Measurements from ENCODE around the gene ZFP36. TPM values are rescaled to one million over a fixed set of nuclear protein-coding genes. Genes with fewer than 3 reads are reported as not detected.

ZFP36 gene
- total and polyA plus RNA-seq, 2 donors (not counting 1 experiment from before 2014, with no cell fraction given) = 260 to 1,633 TPM

- Mint-ChIP-seq H3K4me1 (peaks cover 71% of the 10 kb centered on the region), H3K27me3 (no peaks in the 10 kb centered on the region), H3K9me3 (ENCODE audit: insufficient read depth) (no peaks in the 10 kb centered on the region), H3K4me3 (peak overlapping the region; percentile 94), H3K27ac (peak overlapping the region; percentile 96)
- CTCF ChIA-PET = interaction anchor here (1.2 to 2.0 kb wide), 3 partner anchors 8 to 13 kb away, joined by 3 to 5 read pairs (median 5); partner anchors contain the start of genes MED29, PAF1 and PLEKHG2
- WGBS (ENCODE audit: insufficient coverage) = under 1% methylated on average over 38 of the region's 43 CpGs
- POLR2A ChIA-PET = interaction anchor here (0.5 to 8.8 kb wide), 17 partner anchors 8 to 1193 kb away, joined by 3 to 74 read pairs (median 4); partner anchors contain the start of genes EIF3K, MED29, PAF1 and PLEKHG2
- H2AFZ ChIP-seq (ENCODE audit: insufficient read depth, low read depth, low read length, poor library complexity, severe bottlenecking) = no peak overlapping the region
- peaks cover 0 to 16% of the 10 kb centered on the region in 2 experiments for H3K36me3 ChIP-seq (replicated peaks in 1 of 2; ENCODE audit: control extremely low read depth in 1 of 2, control insufficient read depth in 1 of 2, extremely low read depth in 1 of 2, insufficient read depth in 2 of 2, low read length in 1 of 2)
- H3K79me2 ChIP-seq (ENCODE audit: control insufficient read depth, insufficient read depth, low read length) = peaks cover 67% of the 10 kb centered on the region
- H3K4me3 ChIP-seq (ENCODE audit: control extremely low read depth in 1 of 5, extremely low read depth in 1 of 5, insufficient read depth in 1 of 5, low read depth in 2 of 5, low read length in 4 of 5) = peak overlapping the region; percentile 63 to 91 (median 76)
- DNase-seq (peak; percentile 98), ATAC-seq (ENCODE audit: low read depth) (peak; percentile 34)
- peaks cover 0 to 11% (median 0%) of the 10 kb centered on the region in 3 donors for H3K9me3 ChIP-seq (ENCODE audit: control extremely low read depth in 1 of 3, control insufficient read depth in 2 of 3, insufficient read depth in 1 of 3, low read length in 2 of 3)
- peak overlapping the region; percentile 100 for H3K4me2 ChIP-seq (replicated peaks; ENCODE audit: low read depth, low read length, poor library complexity, severe bottlenecking)
- H3K9ac ChIP-seq (ENCODE audit: low read length) = peak overlapping the region; percentile 98
- no peak for TF ChIP-seq EZH2 (IDR thresholded peaks at IDR 0.05; ENCODE audit: borderline replicate concordance, insufficient read depth, low read depth, low read length, poor library complexity, severe bottlenecking)
- intact Hi-C loops (cut with micrococcal nuclease) = loop anchor here (10.0 kb wide), 1 partner anchor 539 kb away; no protein-coding TSS in a partner anchor
- H3K27me3 ChIP-seq (replicated peaks in 1 of 4; ENCODE audit: control extremely low read depth in 1 of 4, control insufficient read depth in 3 of 4, insufficient read depth in 4 of 4, low read length in 3 of 4) = no peaks in the 10 kb centered on the region
- H4K20me1 ChIP-seq (ENCODE audit: control insufficient read depth, insufficient read depth, low read length, poor library complexity, severe bottlenecking) = peaks cover 20% of the 10 kb centered on the region
- peak overlapping the region; percentile 100 for H3K27ac ChIP-seq (ENCODE audit: low read length in 2 of 2)
- peaks cover 59 to 78% of the 10 kb centered on the region in 2 donors for H3K4me1 ChIP-seq (ENCODE audit: control insufficient read depth in 2 of 2, insufficient read depth in 2 of 2, low read length in 2 of 2)
Observed at GRCh38 chr19:39403331-39404312, 3.0 kb upstream of the ZFP36 start.

GRCh38 chr19:39405261-39405957, 1.2 kb upstream of the ZFP36 start:
- no peak overlapping the region for H2AFZ ChIP-seq (ENCODE audit: insufficient read depth, low read depth, low read length, poor library complexity, severe bottlenecking)
- Mint-ChIP-seq H3K4me1 (peaks cover 62% of the 10 kb centered on the region), H3K27ac (peak overlapping the region; percentile 96), H3K9me3 (ENCODE audit: insufficient read depth) (no peaks in the 10 kb centered on the region), H3K27me3 (no peaks in the 10 kb centered on the region), H3K4me3 (peak overlapping the region; percentile 94)
- ChIA-PET CTCF (interaction anchor here (1.2 to 2.3 kb wide), 3 partner anchors 8 to 15 kb away, joined by 3 to 15 read pairs (median 5); partner anchors contain the start of genes MED29 and PAF1), POLR2A (interaction anchor here (0.6 to 8.8 kb wide), 8 partner anchors 8 to 67 kb away, joined by 3 to 69 read pairs (median 4); partner anchors contain the start of genes MED29, PAF1, RPS16 and SUPT5H)
- no peak for ATAC-seq (ENCODE audit: low read depth)
- peak; percentile 53 for DNase-seq
- peak overlapping the region; percentile 100 for H3K4me2 ChIP-seq (replicated peaks; ENCODE audit: low read depth, low read length, poor library complexity, severe bottlenecking)
- H3K4me3 ChIP-seq (ENCODE audit: control extremely low read depth in 1 of 5, extremely low read depth in 1 of 5, insufficient read depth in 1 of 5, low read depth in 2 of 5, low read length in 4 of 5) = peak overlapping the region in 4 of 5 experiments; percentile 87 to 99 (median 96)
- intact Hi-C loops (cut with micrococcal nuclease) = loop anchor here (10.0 kb wide), 1 partner anchor 541 kb away; no protein-coding TSS in a partner anchor
- H3K27ac ChIP-seq (ENCODE audit: low read length in 2 of 2) = peak overlapping the region; percentile 100
- peaks cover 25% of the 10 kb centered on the region for H4K20me1 ChIP-seq (ENCODE audit: control insufficient read depth, insufficient read depth, low read length, poor library complexity, severe bottlenecking)
- TF ChIP-seq EZH2 (IDR thresholded peaks at IDR 0.05; ENCODE audit: borderline replicate concordance, insufficient read depth, low read depth, low read length, poor library complexity, severe bottlenecking) (no peak), CTCF (IDR thresholded peaks at IDR 0.05) (no peak)
- H3K27me3 ChIP-seq (replicated peaks in 1 of 4; ENCODE audit: control extremely low read depth in 1 of 4, control insufficient read depth in 3 of 4, insufficient read depth in 4 of 4, low read length in 3 of 4) = no peaks in the 10 kb centered on the region
- peaks cover 63% of the 10 kb centered on the region for H3K79me2 ChIP-seq (ENCODE audit: control insufficient read depth, insufficient read depth, low read length)
- peak overlapping the region; percentile 99 for H3K9ac ChIP-seq (ENCODE audit: low read length)
- H3K36me3 ChIP-seq (replicated peaks in 1 of 2; ENCODE audit: control extremely low read depth in 1 of 2, control insufficient read depth in 1 of 2, extremely low read depth in 1 of 2, insufficient read depth in 2 of 2, low read length in 1 of 2) = peaks cover 0 to 20% of the 10 kb centered on the region in 2 experiments
- H3K9me3 ChIP-seq (ENCODE audit: control extremely low read depth in 1 of 3, control insufficient read depth in 2 of 3, insufficient read depth in 1 of 3, low read length in 2 of 3) = peaks cover 0 to 4% (median 0%) of the 10 kb centered on the region in 3 donors
- peaks cover 47 to 69% of the 10 kb centered on the region in 2 donors for H3K4me1 ChIP-seq (ENCODE audit: control insufficient read depth in 2 of 2, insufficient read depth in 2 of 2, low read length in 2 of 2)
- 87% methylated on average over 11 of the region's 17 CpGs for WGBS (ENCODE audit: insufficient coverage)

All from B cell (primary cell).